Adrenal gland (tissue), 12 donors: ENCODE measurements around the gene ASTN2. TPM values are rescaled to one million over a fixed set of nuclear protein-coding genes. Genes with fewer than 3 reads are reported as not detected.

Source experiments
- DNase-seq, 7 donors: peaks; one replicate each; pipeline ENCODE4 v3.0.0-alpha.2; 2019 to 2020
- H3K27ac ChIP-seq, 5 donors: fragments of 200-600 bp; sonication (generic) in 4 of 5; 1 replicate in 3 of 5; 2 replicates in 2 of 5; pipeline versions ENCODE4 v1.5.1 to v1.8.0; 2016 to 2020; ENCODE audit warnings: mild to moderate bottlenecking in 1 of 5
- H3K27me3 ChIP-seq: fragments of 200-600 bp; 2 replicates; pipeline ENCODE4 v1.8.0; 2021
- H3K36me3 ChIP-seq, 2 donors: fragments of 200-600 bp; replicated peaks in 1 of 2; 1 replicate in 1 of 2; 2 replicates in 1 of 2; pipeline versions ENCODE4 v1.5.1 to v1.8.0; 2018 to 2022
- H3K4me1 ChIP-seq, 2 donors: fragments of 200-600 bp; replicated peaks in 1 of 2; 1 replicate in 1 of 2; 2 replicates in 1 of 2; pipeline versions ENCODE4 v1.5.1 to v1.8.0; 2018 to 2021
- H3K4me3 ChIP-seq, 4 donors: fragments of 200-600 bp; sonication (generic) in 3 of 4; one replicate each; pipeline ENCODE4 v1.5.1; 2016 to 2018
- H3K9me3 ChIP-seq, 3 donors: fragments of 200-600 bp; sonication (generic) in 1 of 3; replicated peaks in 1 of 3; 1 replicate in 2 of 3; 2 replicates in 1 of 3; pipeline versions ENCODE4 v1.5.1 to v1.8.0; 2016 to 2021
- CTCF ChIP-seq, 6 experiments: fragments of 450-650 bp in 4 of 6; fragments of 200-600 bp in 2 of 6; sonication (generic) in 1 of 6; IDR thresholded peaks; 1 replicate in 5 of 6; 2 replicates in 1 of 6; pipeline versions ENCODE4 v1.5.1 to v1.8.0; 2016 to 2021; ENCODE audit warnings: antibody characterized with exemption in 6 of 6, mild to moderate bottlenecking in 2 of 6, moderate library complexity in 1 of 6
- POLR2A ChIP-seq, 2 donors: fragments of 450-650 bp; IDR thresholded peaks; one replicate each; pipeline ENCODE4 v1.6.1; 2017; ENCODE audit warnings: antibody characterized with exemption in 2 of 2, mild to moderate bottlenecking in 2 of 2, moderate library complexity in 1 of 2
- whole genome bisulfite sequencing, 4 donors: extraction: QIAGEN DNeasy Blood & Tissue Kit in 2 of 4; methylation state at CpG; one replicate each; pipeline versions ENCODE4 v1.1.5 to v1.1.7; 2013 to 2017; 5-methylcytosine and 5-hydroxymethylcytosine counted together
- intact Hi-C, 2 donors: fragments of 100-400 bp; cut with DNase I; formaldehyde crosslinking; loops; one replicate each; pipeline versions ENCODE4 v1.14.1 to v1.15.0; 2022 to 2023
- polyA plus RNA-seq, 3 donors: library from polyadenylated mRNA; stranded (reverse); fragments of 200-250 nt in 2 of 3; fragments of 350-450 nt in 1 of 3; fragmentation: Illumina TruSeq in 1 of 3; extraction: RNeasy Lipid Tissue Mini Kit (QIAGEN cat#74804) in 1 of 3; gene quantifications; one replicate each; pipeline ENCODE4 v1.2.3, GENCODE V29; 2013 to 2014
- total RNA-seq, 9 donors: library from RNA; depleted of rRNA in 4 of 9; stranded (reverse); fragments of >200 nt in 4 of 9; fragments of 120-200 nt in 1 of 9; fragmentation: NEBNext Ultra II Directional in 1 of 9; extraction: Animal tissue kit (Norgen Biotek cat#: 25700) in 1 of 9; gene quantifications; one replicate each; pipeline versions ENCODE4 v1.1.0 to v1.2.4, GENCODE V29; 2013 to 2023
- donor health status: healthy with polysubstance abuse.
- donor health status: Bipolar disorder and iron deficiency.
- donor health status: DM: yes; HTN: yes; CAD: no.
- donor health status: DM: no; HTN: no; CAD: no.
- donor health status: DM: no; HTN: no; CAD: no.
- donor health status: DM: yes; HTN: yes; CAD: no.

ASTN2 gene
- total and polyA plus RNA-seq, 12 donors: 2.5 to 15.6 (median 6.8) TPM

DNA sequence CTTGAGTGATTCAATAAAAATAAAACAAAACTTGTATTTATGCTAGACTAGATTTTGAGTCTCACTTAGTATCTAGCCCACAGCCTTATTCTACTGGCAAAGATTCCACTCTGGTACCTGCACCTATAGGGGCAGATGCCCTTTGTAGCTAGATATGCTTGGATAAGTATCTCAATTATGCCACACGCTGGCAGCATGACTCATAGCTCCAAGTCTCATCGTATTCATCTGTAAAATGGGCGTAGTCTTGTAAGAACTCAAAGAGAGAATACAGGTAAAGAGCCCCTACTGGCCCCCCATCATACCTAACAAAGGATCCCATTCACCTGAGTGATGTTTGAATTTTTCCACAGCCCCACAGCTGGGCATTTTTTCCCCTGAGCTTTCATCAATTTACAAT lies 45.9 kb upstream of the ASTN2 start:
- no peaks in the 10 kb centered on the region for H3K9me3 ChIP-seq
- no peak overlapping the region for H3K4me3 ChIP-seq
- intact Hi-C loops: no loop called here
- no peaks in the 10 kb centered on the region for H3K36me3 ChIP-seq
- H3K4me1 ChIP-seq: no peaks in the 10 kb centered on the region
- WGBS, 4 donors: 75 to 81% (median 80%) methylated on average over 3 of the region's 3 CpGs
- TF ChIP-seq CTCF (IDR thresholded peaks at IDR 0.05) (no peak), POLR2A (IDR thresholded peaks at IDR 0.05) (no peak)
- no peak overlapping the region for H3K27ac ChIP-seq
- DNase-seq: no peak
- no peaks in the 10 kb centered on the region for H3K27me3 ChIP-seq

GRCh38 chr9:117459913-117460312 lies 45.1 kb upstream of the ASTN2 start:
- no peak for TF ChIP-seq CTCF (IDR thresholded peaks at IDR 0.05)
- TF ChIP-seq POLR2A (IDR thresholded peaks at IDR 0.05): no peak
- Histone ChIP-seq H3K4me1 (no peaks in the 10 kb centered on the region), H3K9me3 (no peaks in the 10 kb centered on the region), H3K4me3 (no peak overlapping the region), H3K27ac (no peak overlapping the region), H3K27me3 (no peaks in the 10 kb centered on the region), H3K36me3 (no peaks in the 10 kb centered on the region)
- DNase-seq: no peak
- intact Hi-C loops: no loop called here

GRCh38 chr9:117458066-117458465 lies 43.2 kb upstream of the ASTN2 start:
- Histone ChIP-seq H3K4me3 (no peak overlapping the region), H3K27me3 (no peaks in the 10 kb centered on the region), H3K9me3 (no peaks in the 10 kb centered on the region), H3K4me1 (no peaks in the 10 kb centered on the region), H3K27ac (no peak overlapping the region), H3K36me3 (no peaks in the 10 kb centered on the region)
- TF ChIP-seq POLR2A (IDR thresholded peaks at IDR 0.05) (no peak), CTCF (IDR thresholded peaks at IDR 0.05) (no peak)
- DNase-seq: no peak
- 63 to 74% (median 67%) methylated on average over 3 of the region's 3 CpGs for WGBS, 4 donors
- intact Hi-C loops: no loop called here

GRCh38 chr9:117454711-117455110 lies 39.9 kb upstream of the ASTN2 start:
- no peak overlapping the region for H3K4me3 ChIP-seq
- no peaks in the 10 kb centered on the region for H3K27me3 ChIP-seq
- no peak overlapping the region for H3K27ac ChIP-seq
- DNase-seq: no peak
- intact Hi-C loops: no loop called here
- no peaks in the 10 kb centered on the region for H3K4me1 ChIP-seq
- no peaks in the 10 kb centered on the region for H3K9me3 ChIP-seq
- no peak for TF ChIP-seq CTCF (IDR thresholded peaks at IDR 0.05)
- no peak for TF ChIP-seq POLR2A (IDR thresholded peaks at IDR 0.05)
- H3K36me3 ChIP-seq: no peaks in the 10 kb centered on the region
